Heart left ventricle (tissue), 13 donors: ENCODE measurements around the gene PANX2.

Experiments
- CTCF ChIP-seq, 12 donors: fragments of 200-600 bp; sonication (generic) in 4 of 12; IDR thresholded peaks; one replicate each; pipeline versions ENCODE4 v1.5.0 to v1.8.0; 2018 to 2022; ENCODE audit warnings: antibody characterized with exemption in 12 of 12, mild to moderate bottlenecking in 5 of 12
- POLR2A ChIP-seq, 2 donors: fragments of 450-650 bp; IDR thresholded peaks; one replicate each; pipeline ENCODE4 v1.6.1; 2017; ENCODE audit warnings: antibody characterized with exemption in 2 of 2, mild to moderate bottlenecking in 2 of 2, moderate library complexity in 2 of 2
- donor health status: ischemic (EF 13 %, LVEDD 7.1; RV severe dilation, severe dysfunction).
- donor health status: DM: no; HTN: yes; CAD: no.
- donor health status: DM: no; HTN: no; CAD: no.
- donor health status: ischemic (EF 25% LVEDD 6.9; RV normal size, moderate dysfunction).
- donor health status: ischemic (EF 25% LVEDD 5.7; RV mildly dilated, moderate dysfunction).
- donor health status: ischemic (EF 35%, LVEDD 5.7; RV mildly dilated, moderate dysfunction).
- donor health status: nonischemic (EF 11% LVEDD 7.7; RV severe dilation, severe dysfunction).
- donor health status: DM: yes; HTN: yes; CAD: no.
- donor health status: PGD.
- donor health status: ischemic (EF 29% LVEDD 5.4; RV normal size, mild dysfunction).
- donor health status: nonischemic (EF 23%, LVEDD 6.1; RV moderate dilation, normal function).

DNA sequence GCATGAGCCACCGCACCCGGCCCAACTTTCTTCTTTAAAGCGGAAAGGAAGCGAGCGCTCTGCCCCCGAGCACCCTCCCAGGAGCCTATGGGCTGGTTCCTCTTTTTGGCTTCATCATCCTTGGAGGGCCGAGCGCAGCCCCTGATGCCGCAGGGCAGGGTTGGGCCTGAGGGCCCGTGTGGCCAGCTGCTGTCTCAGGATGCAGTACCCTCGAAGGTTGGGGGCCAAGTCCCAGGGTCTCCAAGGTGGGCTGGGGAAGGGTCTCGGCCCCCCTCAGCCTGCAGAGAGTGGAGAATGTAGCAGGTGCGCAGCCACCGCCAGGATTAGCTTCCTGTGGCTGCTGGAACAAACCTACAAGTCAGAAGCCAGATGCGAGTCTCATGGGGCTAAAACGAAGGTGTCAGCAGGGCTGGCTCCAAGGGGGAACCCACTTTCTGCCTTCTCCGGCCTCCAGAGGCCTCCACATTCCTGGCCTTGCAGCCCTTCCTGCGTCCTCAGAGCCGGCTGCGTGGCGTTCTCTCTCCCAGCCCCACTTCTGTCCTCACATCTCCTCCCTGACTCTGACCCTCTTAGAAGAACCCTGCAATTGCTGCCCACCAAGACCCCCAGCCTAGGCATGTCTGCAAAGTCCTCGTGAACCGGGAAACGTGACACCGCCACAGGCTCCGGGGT is 2.9 kb downstream of the PANX2 start:
- TF ChIP-seq POLR2A (IDR thresholded peaks at IDR 0.05) (no peak), CTCF (IDR thresholded peaks at IDR 0.05) (no peak)
